MM.1S (cell line): ENCODE data around the gene NUAK1.

ENCODE experiments used
- DNase-seq: peaks from one replicate; pipeline ENCODE4 v3.0.0-alpha.2; 2015
- H2AFZ ChIP-seq: fragments of 300-600 bp; sonication (generic); 2 replicates; pipeline ENCODE4 v1.6.0; 2016; ENCODE audit warnings: antibody characterized with exemption, low read length
- H3F3A ChIP-seq: fragments of 300-600 bp; sonication (generic); 2 replicates; pipeline ENCODE4 v1.6.1; 2016; ENCODE audit warnings: mild to moderate bottlenecking, antibody characterized with exemption, low read length, moderate library complexity, mixed read lengths; ENCODE audit not compliant: insufficient read depth
- H3K27ac ChIP-seq: fragments of 300-600 bp; sonication (generic); 2 replicates; pipeline ENCODE4 v1.5.1; 2016; ENCODE audit warnings: mild to moderate bottlenecking, low read length
- H3K27me3 ChIP-seq: fragments of 300-600 bp; sonication (generic); replicated peaks from 2 replicates; pipeline ENCODE4 v1.6.0; 2016; ENCODE audit warnings: low read length; ENCODE audit not compliant: insufficient read depth
- H3K36me3 ChIP-seq: fragments of 300-600 bp; sonication (generic); replicated peaks from 2 replicates; pipeline ENCODE4 v1.6.1; 2016; ENCODE audit warnings: mild to moderate bottlenecking, low read length, mixed read lengths; ENCODE audit not compliant: insufficient read depth
- H3K4me1 ChIP-seq: fragments of 300-600 bp; sonication (generic); 2 replicates; pipeline ENCODE4 v1.6.1; 2016; ENCODE audit warnings: low read length, mixed read lengths
- H3K4me2 ChIP-seq: fragments of 300-600 bp; sonication (generic); 2 replicates; pipeline ENCODE4 v1.6.0; 2016; ENCODE audit warnings: low read depth, low read length
- H3K4me3 ChIP-seq: fragments of 300-600 bp; sonication (generic); 2 replicates; pipeline ENCODE4 v1.5.1; 2016; ENCODE audit warnings: low read length, mixed read lengths
- H3K79me2 ChIP-seq: fragments of 300-600 bp; sonication (generic); 2 replicates; pipeline ENCODE4 v1.6.1; 2016; ENCODE audit warnings: mixed run types, low read length, mixed read lengths
- H3K9ac ChIP-seq: fragments of 300-600 bp; sonication (generic); 2 replicates; pipeline ENCODE4 v1.6.1; 2016; ENCODE audit warnings: low read length, mixed read lengths
- H3K9me2 ChIP-seq: fragments of 300-600 bp; sonication (generic); replicated peaks from 2 replicates; pipeline ENCODE4 v1.6.1; 2016; ENCODE audit warnings: mild to moderate bottlenecking, low read length, mixed read lengths; ENCODE audit not compliant: insufficient read depth
- H3K9me3 ChIP-seq: fragments of 300-600 bp; sonication (generic); replicated peaks from 2 replicates; pipeline ENCODE4 v1.6.1; 2016; ENCODE audit warnings: mild to moderate bottlenecking, low read length, mixed read lengths; ENCODE audit not compliant: insufficient read depth
- H4K20me1 ChIP-seq: fragments of 300-600 bp; sonication (generic); 2 replicates; pipeline ENCODE4 v1.6.1; 2016; ENCODE audit warnings: mild to moderate bottlenecking, low read length, moderate library complexity, mixed read lengths; ENCODE audit not compliant: insufficient read depth
- CTCF ChIP-seq: fragments of 300-600 bp; sonication (generic); IDR thresholded peaks from 2 replicates; pipeline ENCODE4 v1.5.1; 2016; ENCODE audit warnings: antibody characterized with exemption, low read length, mixed read lengths
- EZH2 ChIP-seq: fragments of 300-600 bp; sonication (generic); optimal IDR thresholded peaks from 2 replicates; pipeline ENCODE3; 2017; ENCODE audit warnings: low read depth, mild to moderate bottlenecking, antibody characterized with exemption, low read length, mixed read lengths
- EZH2phosphoT487 ChIP-seq: fragments of 300-600 bp; sonication (generic); IDR thresholded peaks from 2 replicates; pipeline ENCODE4 v1.6.1; 2018; ENCODE audit warnings: antibody characterized with exemption, low read length

The NUAK1 gene

DNA sequence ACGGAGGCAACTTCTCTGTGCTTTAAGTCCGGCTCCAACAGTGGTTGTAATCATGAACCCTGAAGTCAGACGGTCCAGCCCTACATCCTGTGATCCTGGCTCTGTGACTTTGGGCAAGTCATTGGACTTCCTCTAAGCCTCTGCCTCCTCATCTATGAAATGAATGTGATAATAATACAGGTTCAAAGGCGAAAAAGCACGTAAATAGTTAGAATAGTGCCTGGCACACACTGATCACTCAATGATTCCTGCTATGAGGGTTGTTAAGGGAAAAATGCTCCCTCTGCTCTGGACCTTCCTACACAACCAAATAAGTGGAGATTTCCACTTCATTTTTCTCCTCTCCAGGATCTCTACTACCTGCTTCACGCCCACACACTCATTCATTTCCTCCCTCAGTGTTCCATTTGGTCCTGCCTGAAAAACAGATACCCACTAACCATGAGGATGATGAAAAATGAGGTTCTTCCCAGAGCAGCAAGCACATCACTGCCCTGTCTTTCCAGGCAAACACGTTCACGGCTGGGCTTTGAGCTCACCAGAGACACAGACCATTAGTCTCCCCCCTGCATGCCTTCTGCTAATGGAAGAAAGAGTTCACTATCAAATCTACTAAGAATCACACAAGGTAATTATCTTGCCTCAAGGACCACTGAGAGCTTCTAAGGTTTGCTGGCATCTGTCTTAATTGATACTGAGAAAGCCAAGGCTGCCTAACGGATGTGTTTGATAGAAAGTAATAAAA, 13.2 kb downstream of the NUAK1 start:
- DNase-seq = no peak
- 0 out of 2 replicates have a peak, but pooled peaks cover 4% of the 10 kb centered on the region for H3K4me1 ChIP-seq
- no peaks in the 10 kb centered on the region for H3K27me3 ChIP-seq
- no peaks in the 10 kb centered on the region for H3K36me3 ChIP-seq
- no peaks in the 10 kb centered on the region; the same call in 1 of the 2 replicates for H3F3A ChIP-seq
- TF ChIP-seq EZH2 = no peak
- no peak for TF ChIP-seq CTCF
- TF ChIP-seq EZH2phosphoT487 = no peak
- no peak overlapping the region for H2AFZ ChIP-seq
- no peak overlapping the region for H3K4me3 ChIP-seq
- no peak overlapping the region for H3K9ac ChIP-seq
- H4K20me1 ChIP-seq = peaks cover 58% of the 10 kb centered on the region
- H3K4me2 ChIP-seq = no peak overlapping the region
- H3K9me2 ChIP-seq = no peaks in the 10 kb centered on the region
- peaks cover 98% of the 10 kb centered on the region for H3K79me2 ChIP-seq
- no peaks in the 10 kb centered on the region for H3K9me3 ChIP-seq
- H3K27ac ChIP-seq = no peak overlapping the region

DNA sequence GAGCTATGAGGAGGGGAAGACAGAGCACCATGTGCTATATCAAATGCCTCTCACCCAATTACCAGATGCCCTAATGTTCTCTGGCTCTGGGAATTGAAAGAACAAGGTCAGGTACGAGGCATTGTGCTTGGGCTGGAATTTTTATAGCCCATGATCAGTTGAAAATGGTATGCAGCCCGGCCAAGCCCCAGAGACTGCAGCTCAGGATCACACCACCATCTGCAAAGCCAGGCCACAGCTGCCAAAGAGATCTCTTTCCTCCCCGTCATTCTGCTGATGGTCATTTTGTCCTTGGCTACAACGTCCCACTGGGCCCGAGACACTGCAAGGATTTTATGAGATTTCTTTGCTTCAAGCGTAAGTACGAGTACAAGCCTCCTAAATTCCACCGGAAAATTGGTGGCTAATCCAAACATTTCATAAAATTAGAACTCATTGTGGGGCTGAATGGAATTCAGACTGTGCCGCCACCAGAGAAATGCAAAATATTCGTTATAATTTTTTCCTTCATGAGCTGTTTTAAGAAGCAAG, 15.1 kb downstream of the NUAK1 start:
- peaks cover 98% of the 10 kb centered on the region for H3K79me2 ChIP-seq
- no peaks in the 10 kb centered on the region for H3K9me3 ChIP-seq
- H3K27ac ChIP-seq = no peak overlapping the region
- no peaks in the 10 kb centered on the region for H3K36me3 ChIP-seq
- H3K4me1 ChIP-seq = 0 out of 2 replicates have a peak, but pooled peaks cover 4% of the 10 kb centered on the region
- no peaks in the 10 kb centered on the region for H3K9me2 ChIP-seq
- H3K9ac ChIP-seq = no peak overlapping the region
- no peaks in the 10 kb centered on the region; the same call in 1 of the 2 replicates for H3F3A ChIP-seq
- no peak overlapping the region for H3K4me3 ChIP-seq
- H3K4me2 ChIP-seq = no peak overlapping the region
- H3K27me3 ChIP-seq = no peaks in the 10 kb centered on the region
- no peak for DNase-seq
- H2AFZ ChIP-seq = no peak overlapping the region
- peaks cover 48% of the 10 kb centered on the region for H4K20me1 ChIP-seq
- TF ChIP-seq CTCF = no peak
- no peak for TF ChIP-seq EZH2
- no peak for TF ChIP-seq EZH2phosphoT487

DNA sequence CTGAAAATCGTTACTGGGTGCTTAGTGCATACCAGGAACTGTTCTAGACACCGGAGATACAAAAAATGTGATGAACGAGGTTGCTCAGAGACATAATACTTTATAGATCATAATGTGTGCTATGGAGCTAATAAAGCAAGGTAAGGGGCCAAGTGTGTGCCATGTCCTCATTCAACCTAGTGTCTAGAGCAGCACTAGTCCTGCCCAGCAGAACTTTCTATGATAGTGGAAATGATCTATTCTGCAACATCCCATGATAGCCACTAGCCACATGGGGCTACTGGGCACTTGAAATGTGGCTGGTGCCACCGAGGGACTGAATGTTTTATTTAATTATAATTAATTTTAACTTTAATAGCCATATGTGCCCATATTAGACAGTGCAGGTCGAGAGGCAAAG, 15.6 kb downstream of the NUAK1 start:
- no peak for DNase-seq
- TF ChIP-seq EZH2phosphoT487 = no peak
- TF ChIP-seq EZH2 = no peak
- TF ChIP-seq CTCF = no peak
- H2AFZ ChIP-seq = no peak overlapping the region
- no peaks in the 10 kb centered on the region for H3K9me2 ChIP-seq
- H3K27me3 ChIP-seq = no peaks in the 10 kb centered on the region
- H3K27ac ChIP-seq = no peak overlapping the region
- H3K79me2 ChIP-seq = peaks cover 98% of the 10 kb centered on the region
- no peaks in the 10 kb centered on the region for H3K9me3 ChIP-seq
- H3K4me3 ChIP-seq = no peak overlapping the region
- no peak overlapping the region for H3K9ac ChIP-seq
- 0 out of 2 replicates have a peak, but pooled peaks cover 4% of the 10 kb centered on the region for H3K4me1 ChIP-seq
- H4K20me1 ChIP-seq = peaks cover 53% of the 10 kb centered on the region
- no peaks in the 10 kb centered on the region; the same call in 1 of the 2 replicates for H3F3A ChIP-seq
- H3K4me2 ChIP-seq = no peak overlapping the region
- no peaks in the 10 kb centered on the region for H3K36me3 ChIP-seq
